SH-SY5Y (cell line): ENCODE results near the gene ZNF618.

Experiments
- GATA2 ChIP-seq: IDR thresholded peaks from 2 replicates; pipeline ENCODE4 v1.6.1; 2011; ENCODE audit warnings: mild to moderate bottlenecking, low read depth, low read length
- GATA3 ChIP-seq: IDR thresholded peaks from 2 replicates; pipeline ENCODE4 v1.6.1; 2011; ENCODE audit warnings: low read depth, mild to moderate bottlenecking, low read length, moderate library complexity

The ZNF618 gene

DNA sequence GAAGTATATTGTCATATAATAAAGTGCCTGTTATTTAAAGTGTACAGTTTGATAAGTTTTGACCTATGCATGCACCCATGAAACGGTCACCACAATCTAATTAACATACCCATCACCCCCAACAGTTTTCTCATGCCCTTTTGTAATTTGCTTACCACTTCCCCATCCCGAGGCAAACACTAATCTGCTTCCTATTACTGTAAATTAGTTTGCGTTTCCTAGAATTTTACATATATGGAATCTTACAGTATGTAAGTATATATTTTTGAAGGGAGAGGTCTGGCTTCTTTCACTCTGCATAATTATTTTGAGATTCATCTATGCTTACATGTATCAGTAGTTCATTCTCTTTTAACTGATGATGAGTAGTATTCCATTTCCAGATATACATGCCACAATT, 145.5 kb downstream of the ZNF618 start:
- no peak for TF ChIP-seq GATA3
- TF ChIP-seq GATA2: no peak

DNA sequence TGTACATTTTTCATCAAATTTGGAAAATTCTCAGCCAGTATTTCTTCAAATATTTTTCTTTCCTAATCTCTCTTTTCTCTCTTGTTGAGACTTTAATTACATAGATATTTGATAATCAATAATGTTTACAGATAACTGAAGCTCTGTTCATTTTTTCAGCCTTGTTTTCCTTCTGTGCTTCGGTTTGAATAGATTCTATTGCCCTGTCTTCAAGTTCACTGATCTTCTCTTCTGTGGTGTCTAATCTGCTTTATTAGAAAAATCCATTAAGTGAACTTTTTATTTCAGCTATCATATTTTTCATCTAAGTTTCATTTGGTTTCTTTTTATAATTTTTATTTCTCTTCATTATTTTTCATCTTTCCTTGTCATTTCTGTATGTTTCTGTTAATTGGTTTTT, 147.9 kb downstream of the ZNF618 start:
- TF ChIP-seq GATA3 (no peak), GATA2 (no peak)

DNA sequence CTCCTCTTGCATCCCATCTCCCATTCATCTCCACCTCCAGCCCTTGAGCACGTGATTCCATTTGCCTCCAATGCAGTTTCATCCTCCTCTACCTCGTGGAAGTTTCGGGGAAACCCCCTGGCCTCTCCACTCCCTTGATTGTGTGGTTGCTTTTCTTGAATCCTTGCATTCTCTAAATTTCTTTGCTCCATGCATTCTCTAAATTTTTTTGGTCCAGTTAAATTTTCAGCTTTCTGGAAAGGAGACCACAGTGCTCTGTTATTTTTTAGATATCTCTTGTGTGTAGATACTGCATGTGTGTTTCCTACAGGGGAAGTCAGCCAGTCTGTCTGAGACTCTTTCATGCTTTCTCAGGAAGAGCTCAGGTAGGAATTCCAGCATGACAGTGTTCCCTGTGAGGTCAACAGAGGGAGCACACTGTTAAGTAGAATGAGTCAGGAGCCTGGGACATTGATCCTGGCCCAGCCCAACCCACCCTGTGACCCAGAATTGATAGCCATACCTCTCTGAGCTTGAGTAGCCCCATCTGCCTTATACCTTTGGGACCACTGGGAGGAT, 149.2 kb downstream of the ZNF618 start:
- TF ChIP-seq GATA3: no peak
- no peak for TF ChIP-seq GATA2

DNA sequence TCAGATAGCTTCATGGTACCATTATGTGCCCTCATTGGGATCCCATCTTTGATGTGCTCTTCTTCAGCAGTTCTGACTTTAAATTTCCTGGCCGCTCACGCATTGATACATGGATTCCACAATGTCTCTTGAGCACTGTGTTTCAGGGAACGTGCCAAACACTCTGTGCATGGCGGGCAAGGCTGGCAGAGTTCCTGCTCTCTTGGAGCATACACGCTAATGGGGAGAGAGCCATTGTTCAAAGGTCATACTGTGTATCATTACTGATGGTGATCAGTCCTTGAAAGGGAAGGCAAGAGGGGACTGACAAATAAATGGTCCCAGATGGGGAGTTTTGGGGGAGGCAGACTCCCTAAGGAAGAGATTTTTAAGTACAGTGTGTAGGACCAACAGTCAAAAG, 149.7 kb downstream of the ZNF618 start:
- TF ChIP-seq GATA2 (no peak), GATA3 (no peak)

DNA sequence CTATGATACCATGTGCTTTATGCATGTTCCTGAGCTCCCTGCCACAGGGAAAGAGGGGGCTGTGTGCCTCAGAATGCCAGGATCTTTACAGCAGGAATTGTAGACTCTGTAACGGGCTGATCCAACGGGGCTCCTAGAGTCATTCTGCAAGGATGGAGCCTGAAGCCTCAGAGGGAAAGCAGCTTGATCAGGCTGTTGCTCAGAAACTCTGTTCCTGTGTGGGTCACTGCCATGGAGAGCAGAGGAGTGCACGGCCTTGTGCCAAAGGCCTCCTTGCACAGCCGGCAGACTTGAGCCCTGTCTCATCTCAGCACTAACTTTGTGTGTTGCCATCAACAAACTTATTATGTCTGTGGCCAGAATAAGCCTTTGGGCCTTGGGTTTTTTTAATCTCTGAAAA, 150.2 kb downstream of the ZNF618 start:
- TF ChIP-seq GATA3 (no peak), GATA2 (no peak)

DNA sequence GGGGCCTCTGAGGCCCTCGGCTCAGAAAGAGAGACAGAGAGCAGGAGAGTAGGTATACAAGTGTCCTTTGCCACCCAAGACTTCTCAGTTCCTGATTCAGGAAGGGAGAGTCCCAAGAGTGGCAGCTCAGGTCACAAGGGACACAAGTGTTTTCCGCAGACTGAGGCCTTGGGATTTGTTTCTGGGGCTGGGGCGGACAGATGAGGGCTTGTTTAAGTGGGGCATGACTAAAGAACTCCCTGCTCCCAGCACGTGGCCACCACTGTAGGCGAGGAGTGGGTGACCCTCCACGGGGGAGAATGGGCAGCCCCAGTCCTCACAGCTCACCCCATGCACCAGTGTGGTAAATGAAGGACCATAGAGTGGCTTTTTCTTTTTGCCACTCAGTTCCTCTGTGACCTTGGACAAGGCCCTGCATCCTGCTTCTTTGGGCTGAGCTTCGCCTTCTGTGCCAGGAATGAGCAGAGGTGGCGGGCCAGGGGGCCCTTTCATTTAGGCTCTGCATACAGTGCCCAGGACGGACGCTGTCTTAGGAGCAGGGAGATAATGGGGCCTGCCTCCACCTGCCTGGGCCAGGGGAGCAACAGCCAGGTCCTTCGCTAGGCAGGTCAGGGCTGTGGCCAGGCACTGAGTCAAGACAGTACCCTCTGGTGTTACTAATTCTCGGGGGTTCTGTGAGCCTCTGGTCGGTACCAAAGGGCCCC, 151.2 kb downstream of the ZNF618 start:
- TF ChIP-seq GATA2 (no peak), GATA3 (no peak)

DNA sequence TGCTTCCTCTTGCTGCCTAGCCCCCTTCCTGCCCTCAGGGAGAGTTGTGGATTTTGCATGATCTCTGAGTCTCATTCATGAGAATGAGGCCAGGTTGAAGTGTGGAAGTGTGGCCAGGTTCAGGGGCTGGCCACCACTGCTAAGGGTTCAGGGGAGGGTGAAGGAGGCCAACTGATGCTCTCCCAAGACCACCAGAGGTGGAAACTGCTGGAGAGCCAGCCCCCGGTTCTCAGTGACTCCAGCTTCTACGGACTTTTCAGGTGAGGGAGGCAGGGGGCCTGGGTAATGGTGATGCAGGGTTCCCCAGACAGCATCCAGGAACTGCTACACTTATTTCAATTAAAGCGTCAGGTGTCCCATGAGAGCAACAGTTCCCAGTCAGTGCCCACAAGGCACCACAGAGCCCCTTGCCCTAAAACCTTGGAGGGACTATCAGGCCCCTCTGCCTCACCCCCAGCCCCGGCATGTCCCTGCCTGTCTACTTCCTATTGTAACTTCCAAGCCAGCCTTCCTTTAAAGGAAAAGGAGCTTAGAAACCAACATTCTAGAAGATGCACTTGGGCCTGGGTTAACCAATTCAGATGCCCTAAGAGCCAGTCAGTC, 151.9 kb downstream of the ZNF618 start:
- TF ChIP-seq GATA2 (no peak), GATA3 (no peak)

DNA sequence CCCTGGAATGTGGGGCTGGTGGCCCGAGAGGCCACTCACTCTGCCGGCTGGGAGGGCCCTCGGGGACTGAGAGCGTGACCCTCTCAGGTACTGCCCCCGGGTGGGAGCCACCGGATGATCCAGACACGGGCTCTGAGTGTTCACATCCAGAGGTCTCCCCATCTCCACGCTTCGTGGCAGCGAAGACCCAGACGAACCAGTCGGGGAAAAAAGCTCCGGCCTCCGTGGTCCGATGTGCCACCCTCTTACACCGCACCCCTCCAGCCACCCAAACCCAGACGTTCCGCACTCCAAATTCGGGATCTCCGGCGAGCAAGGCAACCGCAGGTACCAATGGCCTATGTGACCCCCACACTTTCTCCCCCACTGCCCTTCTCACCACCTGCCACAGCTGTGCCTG, 152.5 kb downstream of the ZNF618 start:
- TF ChIP-seq GATA2 (no peak), GATA3 (no peak)

DNA sequence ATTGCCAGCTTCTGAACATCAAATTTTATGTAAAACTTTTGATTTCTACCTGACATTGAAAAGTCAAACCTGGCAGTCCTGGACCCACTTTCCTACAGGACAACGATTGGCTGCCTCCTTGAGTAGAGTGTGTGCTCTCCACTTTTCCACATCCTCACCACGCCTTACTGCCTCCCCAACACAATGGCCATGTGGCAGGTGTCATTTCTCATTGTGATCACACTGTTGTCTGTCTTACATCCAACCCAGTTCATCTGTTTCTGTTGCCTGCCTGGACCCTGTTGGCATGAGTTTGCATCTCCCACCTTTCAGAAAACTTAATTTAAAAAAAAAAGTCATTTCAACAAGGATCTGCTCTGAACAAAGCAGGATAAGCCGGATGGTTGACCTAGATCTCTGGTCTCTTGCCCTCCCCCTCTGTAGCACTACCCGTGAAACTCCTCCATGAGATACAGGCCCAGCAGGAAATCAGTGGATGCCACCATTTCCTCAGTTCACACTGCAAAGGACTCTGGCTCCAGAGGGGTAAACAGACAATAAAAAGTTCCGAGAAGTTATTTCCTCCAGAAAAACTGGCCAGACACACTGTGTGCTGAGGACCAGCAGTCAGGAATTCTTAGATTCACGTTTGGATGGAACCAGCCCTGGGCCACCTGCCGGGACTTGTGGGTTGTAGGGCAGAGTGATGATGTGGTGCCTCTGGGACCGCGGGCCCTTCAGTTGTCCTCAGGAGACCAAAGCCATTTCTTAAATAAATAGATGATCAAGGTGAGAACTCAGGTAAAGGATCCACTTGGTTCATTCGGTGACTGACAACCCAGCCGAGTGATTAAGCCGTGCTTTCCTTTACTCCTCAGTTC, 153.4 kb downstream of the ZNF618 start:
- no peak for TF ChIP-seq GATA2
- no peak for TF ChIP-seq GATA3

DNA sequence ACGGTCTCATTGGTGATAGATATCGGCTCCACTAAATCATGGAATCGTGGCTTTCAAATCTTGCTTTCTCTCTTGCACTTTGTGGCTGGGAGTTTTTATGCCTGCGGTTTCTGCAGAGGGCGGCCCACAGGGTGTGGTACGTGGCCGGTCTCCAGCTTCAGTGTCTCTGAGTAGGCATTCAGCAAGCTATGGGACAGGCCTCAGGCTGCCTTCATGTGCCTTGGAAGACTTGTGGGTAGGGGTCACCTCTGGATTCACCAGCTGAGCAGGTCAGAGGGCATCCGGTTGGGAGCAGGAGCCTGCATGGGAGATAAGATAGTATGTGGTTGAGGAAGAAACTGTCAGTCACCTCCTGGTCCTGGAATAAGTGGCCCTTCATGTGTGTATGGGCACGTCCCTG, 154.3 kb downstream of the ZNF618 start:
- TF ChIP-seq GATA2 (no peak), GATA3 (no peak)

DNA sequence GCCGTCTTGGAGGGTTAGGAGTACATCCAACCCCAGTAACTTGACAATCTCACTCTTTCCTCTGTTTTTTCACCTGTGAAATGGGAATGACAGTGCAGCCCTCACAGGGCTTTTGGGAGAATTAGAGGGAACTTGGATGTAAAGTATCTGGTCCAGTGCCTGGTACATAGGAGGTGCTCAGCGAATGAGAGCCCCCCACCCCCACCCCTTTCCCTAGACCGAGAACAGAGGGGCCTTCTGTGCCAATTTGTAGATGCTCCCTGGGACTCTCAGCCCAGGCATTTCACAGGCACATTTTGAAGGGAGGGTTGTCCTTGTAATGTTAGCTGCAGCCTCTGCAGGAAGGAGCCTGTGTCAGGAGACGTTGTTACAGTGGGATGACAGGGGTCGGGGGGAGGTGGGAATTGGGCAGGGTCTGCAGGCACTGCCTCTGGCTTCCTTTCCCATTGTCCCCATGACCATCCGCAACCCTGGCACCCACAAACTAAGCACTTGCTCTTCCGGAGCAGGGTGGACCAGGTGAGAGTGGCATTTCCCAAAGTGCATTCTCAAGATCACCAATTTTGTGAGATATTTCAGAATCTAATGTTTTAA, 155.0 kb downstream of the ZNF618 start:
- TF ChIP-seq GATA3 (no peak), GATA2 (no peak)

DNA sequence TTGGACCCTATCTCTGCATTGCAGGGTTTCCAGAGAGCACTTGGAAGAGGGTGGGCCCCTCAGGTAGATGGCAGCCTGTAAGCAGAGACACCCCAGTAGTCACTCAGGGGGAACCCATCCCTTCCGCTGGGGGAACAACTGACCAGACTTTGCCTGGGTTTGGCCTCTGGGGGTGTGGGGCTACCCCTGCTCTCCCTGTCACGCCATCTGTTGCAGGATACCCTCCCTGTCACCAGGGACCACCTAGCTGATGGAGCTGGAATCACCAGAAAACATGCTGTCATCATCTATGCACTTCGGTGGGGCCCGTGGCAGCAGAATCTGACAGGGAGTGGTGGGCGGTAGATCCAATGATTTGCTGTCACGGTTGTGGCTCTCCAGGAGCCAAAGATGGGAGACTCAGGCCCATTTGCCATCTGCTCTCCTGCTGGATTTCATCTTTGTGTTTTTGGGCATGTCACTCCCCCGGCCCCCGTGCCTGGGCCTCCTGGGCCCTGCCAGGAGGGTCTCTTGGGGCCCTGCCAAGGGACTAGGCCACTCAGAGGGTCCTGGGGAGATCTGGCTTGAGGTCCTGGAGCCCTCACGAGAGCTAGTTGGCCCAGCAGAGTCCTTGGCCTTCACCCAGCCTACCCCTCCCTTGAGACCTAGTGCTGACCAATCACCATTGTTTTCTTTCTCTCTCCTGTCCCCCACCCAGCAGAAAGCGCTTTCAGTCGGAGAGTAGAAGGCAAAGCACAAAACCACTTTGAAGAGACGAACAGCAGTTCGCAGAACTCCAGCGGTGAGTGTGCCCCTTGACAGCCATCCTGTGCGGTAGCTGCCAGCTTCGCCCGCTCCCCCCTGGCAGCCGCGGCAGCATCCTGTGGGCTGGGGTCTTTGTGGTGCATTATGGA, 156.1 kb downstream of the ZNF618 start:
- no peak for TF ChIP-seq GATA3
- no peak for TF ChIP-seq GATA2
